Mesodermal cell (in vitro differentiated cells): Measurements from ENCODE around the gene CPLX3.

Experiments used
- H3K27ac ChIP-seq: 2 replicates; pipeline ENCODE4 v1.7.0; 2013; ENCODE audit warnings: mild to moderate bottlenecking, low read depth, low read length, moderate library complexity; ENCODE audit not compliant: severe bottlenecking
- H3K36me3 ChIP-seq: 2 replicates; pipeline ENCODE4 v1.7.1; 2013; ENCODE audit warnings: mild to moderate bottlenecking, low read length, moderate library complexity; ENCODE audit not compliant: control insufficient read depth, insufficient read depth
- H3K4me1 ChIP-seq: one replicate; pipeline ENCODE4 v1.7.1; 2013; ENCODE audit warnings: mild to moderate bottlenecking, low read length; ENCODE audit not compliant: insufficient read depth, control insufficient read depth, poor library complexity, severe bottlenecking
- H3K4me3 ChIP-seq: 2 replicates; pipeline ENCODE4 v1.7.0; 2013; ENCODE audit warnings: low read length, control low read depth, mild to moderate bottlenecking; ENCODE audit not compliant: insufficient read depth, poor library complexity, severe bottlenecking; ENCODE audit errors: extremely low read depth
- H3K9me3 ChIP-seq: 2 replicates; pipeline ENCODE4 v1.7.1; 2013; ENCODE audit warnings: mild to moderate bottlenecking, low read length, moderate library complexity; ENCODE audit not compliant: control insufficient read depth
- WGBS, 2 experiments: methylation state at CpG; one replicate each; pipeline ENCODE4 v1.1.5; 2013; ENCODE audit warnings: missing lambda C conversion rate in 2 of 2; ENCODE audit not compliant: insufficient coverage in 2 of 2; 5-methylcytosine and 5-hydroxymethylcytosine counted together

The CPLX3 gene

DNA sequence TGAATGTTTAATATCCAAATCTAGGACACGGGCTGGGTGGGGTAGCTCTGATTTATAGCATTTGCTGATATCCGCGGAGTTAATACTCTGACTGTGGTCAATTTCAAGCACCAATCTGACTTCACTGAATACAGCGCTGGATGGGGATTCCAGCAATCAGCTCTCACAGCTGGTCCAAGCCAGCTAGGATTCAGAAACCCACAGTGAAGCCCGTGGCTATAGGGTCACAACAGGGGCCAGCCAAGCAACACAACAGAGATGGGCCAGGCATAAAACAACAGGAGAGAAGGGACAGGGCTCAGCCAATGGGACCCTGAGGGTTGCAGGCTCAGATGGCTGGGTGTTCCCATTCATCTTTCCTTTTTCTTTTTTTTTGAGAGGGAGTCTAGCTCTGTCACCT lies 19.1 kb upstream of the CPLX3 start:
- Histone ChIP-seq H3K4me3 (no peak overlapping the region), H3K36me3 (peaks cover 23% of the 10 kb centered on the region), H3K27ac (no peak overlapping the region), H3K9me3 (no peaks in the 10 kb centered on the region), H3K4me1 (no peaks in the 10 kb centered on the region)
- 81 to 96% methylated on average over 4 of the region's 5 CpGs for WGBS, 2 experiments

DNA sequence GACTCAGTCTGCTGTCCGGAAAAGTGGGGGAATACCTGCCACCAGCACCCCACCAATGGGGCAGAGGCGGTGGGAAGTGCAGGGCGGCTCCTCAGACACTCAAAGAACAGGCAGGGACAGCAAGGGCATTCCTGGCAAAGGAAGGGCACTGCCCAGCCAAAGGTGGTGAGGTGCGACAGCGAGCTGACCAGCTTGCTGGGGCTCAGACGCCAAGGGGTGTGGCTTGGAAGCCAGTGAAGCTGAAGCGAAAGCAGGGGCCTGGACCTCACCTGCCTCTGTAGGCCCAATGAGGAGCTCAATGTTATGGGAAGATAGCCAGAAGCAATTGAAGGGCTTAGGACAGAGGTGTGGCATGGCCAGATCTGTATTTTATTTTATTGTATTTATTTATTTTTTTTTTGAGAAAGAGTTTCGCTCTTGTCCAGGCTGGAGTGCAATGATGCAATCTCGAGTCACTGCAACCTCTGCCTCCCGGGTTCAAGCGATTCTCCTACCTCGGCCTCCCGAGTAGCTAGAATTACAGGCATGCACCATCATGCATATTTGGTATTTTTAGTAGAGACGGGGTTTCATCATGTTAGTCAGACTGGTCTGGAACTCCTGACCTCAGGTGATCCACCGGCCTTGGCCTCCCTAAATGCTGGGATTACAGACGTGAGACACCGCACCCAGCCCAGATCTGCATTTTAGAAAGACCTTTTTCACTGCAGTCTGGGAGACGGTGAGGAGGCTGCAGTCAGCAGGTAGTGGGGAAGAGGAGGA lies 18.2 kb upstream of the CPLX3 start:
- Histone ChIP-seq H3K36me3 (peaks cover 14% of the 10 kb centered on the region), H3K9me3 (no peaks in the 10 kb centered on the region), H3K27ac (no peak overlapping the region), H3K4me3 (no peak overlapping the region), H3K4me1 (no peaks in the 10 kb centered on the region)
- WGBS, 2 experiments, result 93 to 94% methylated on average over 12 to 13 of the region's 18 CpGs

DNA sequence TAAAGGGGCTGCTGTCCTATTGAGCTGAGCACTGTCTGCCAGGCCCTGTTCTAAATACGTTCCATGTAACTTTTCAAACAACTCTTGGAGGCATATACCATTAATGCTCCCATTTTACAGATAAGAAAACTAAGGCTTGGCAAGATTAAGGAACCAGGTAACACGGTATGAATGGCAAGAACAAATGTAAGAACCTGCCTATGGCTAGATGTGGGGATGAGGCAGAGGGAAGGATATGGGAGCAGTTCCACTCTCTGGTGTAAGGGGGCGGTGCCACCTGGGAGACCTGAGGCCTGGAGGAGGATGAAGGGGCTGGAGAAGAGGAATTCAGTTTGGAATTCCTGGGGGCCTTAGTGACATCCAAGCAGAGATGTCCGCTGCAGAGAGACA lies 17.6 kb upstream of the CPLX3 start:
- Histone ChIP-seq H3K27ac (no peak overlapping the region), H3K4me1 (no peaks in the 10 kb centered on the region), H3K36me3 (peaks cover 8% of the 10 kb centered on the region), H3K4me3 (no peak overlapping the region), H3K9me3 (no peaks in the 10 kb centered on the region)
- 72 to 74% methylated on average over 3 of the region's 4 CpGs for WGBS, 2 experiments

DNA sequence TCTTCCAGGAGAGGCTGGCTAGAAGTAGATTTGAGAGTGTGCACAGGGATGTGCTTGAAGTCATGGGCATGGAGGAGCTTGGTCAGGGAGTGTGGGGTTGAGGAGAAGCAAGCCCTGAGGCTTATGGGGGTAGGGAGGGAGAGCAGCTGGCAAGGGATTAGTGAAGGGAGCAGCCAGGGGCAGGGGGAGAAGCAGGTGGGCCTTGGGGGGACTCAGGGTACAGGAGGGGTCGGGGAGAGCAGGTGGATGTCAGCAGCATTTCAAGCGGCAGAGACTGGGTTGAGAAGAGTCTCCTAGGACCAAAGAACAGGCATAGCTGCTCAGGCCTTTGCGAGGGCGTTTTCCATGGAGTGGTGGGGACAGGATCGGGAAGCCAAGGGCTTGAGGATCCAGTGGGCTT lies 17.2 kb upstream of the CPLX3 start:
- H3K9me3 ChIP-seq, result no peaks in the 10 kb centered on the region
- no peak overlapping the region for H3K27ac ChIP-seq
- peaks cover 4% of the 10 kb centered on the region for H3K36me3 ChIP-seq
- 88 to 90% methylated on average over 5 of the region's 5 CpGs for WGBS, 2 experiments
- H3K4me1 ChIP-seq, result no peaks in the 10 kb centered on the region
- H3K4me3 ChIP-seq, result no peak overlapping the region

DNA sequence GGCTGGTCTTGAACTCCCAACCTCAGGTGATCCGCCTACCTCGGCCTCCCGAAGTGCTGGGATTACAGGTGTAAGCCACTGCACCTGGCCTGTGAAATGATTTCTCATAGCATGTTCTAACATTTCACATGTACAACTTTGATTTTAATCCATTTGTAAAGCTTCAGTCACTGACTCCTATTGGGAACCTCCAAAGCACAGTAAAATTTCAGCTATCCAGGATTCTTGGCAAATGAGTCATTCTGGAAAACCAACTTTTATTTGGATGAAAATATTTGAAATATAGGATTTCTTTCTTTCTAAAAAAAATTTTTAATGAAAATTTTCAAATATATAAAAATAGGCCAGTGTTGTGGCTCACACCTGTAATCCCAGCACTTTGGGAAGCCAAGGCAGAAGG lies 16.5 kb upstream of the CPLX3 start:
- Histone ChIP-seq H3K4me1 (no peaks in the 10 kb centered on the region), H3K27ac (no peak overlapping the region), H3K36me3 (no peaks in the 10 kb centered on the region), H3K9me3 (no peaks in the 10 kb centered on the region), H3K4me3 (no peak overlapping the region)
- 92 to 100% methylated on average over 3 of the region's 3 CpGs for WGBS, 2 experiments

DNA sequence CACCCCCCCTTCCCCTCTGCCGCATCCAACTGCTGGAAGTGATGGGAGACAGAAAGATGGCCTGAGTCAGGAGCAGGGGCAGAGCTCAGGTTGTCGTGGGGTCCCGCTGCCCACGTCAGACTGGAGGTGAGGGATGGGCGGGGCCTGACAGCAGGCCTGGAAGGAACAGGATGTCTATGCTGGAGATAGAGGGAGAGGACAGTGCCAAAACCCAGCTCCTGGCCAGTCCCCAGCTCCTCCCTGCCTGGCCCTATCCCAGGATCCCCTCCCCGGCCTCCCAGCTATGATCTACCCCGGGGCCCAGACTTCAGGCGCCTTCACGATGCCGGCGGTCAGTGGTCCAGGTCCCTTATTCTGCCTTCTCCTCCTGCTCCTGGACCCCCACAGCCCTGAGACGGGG lies 13.9 kb upstream of the CPLX3 start, which contains the start of gene LMAN1L:
Gene LMAN1L (plus strand): TSS at position 303 of the 400 bp plus-strand sequence. CDS start 20 bp downstream, at position 323.
- H3K4me1 ChIP-seq, result peaks cover 5% of the 10 kb centered on the region
- 85 to 90% methylated on average over 7 to 9 of the region's 12 CpGs for WGBS, 2 experiments
- no peaks in the 10 kb centered on the region for H3K9me3 ChIP-seq
- no peak within 1 kb of the TSS for H3K4me3 ChIP-seq
- H3K36me3 ChIP-seq, result no peaks in the 10 kb centered on the region
- H3K27ac ChIP-seq, result no peak within 1 kb of the TSS

DNA sequence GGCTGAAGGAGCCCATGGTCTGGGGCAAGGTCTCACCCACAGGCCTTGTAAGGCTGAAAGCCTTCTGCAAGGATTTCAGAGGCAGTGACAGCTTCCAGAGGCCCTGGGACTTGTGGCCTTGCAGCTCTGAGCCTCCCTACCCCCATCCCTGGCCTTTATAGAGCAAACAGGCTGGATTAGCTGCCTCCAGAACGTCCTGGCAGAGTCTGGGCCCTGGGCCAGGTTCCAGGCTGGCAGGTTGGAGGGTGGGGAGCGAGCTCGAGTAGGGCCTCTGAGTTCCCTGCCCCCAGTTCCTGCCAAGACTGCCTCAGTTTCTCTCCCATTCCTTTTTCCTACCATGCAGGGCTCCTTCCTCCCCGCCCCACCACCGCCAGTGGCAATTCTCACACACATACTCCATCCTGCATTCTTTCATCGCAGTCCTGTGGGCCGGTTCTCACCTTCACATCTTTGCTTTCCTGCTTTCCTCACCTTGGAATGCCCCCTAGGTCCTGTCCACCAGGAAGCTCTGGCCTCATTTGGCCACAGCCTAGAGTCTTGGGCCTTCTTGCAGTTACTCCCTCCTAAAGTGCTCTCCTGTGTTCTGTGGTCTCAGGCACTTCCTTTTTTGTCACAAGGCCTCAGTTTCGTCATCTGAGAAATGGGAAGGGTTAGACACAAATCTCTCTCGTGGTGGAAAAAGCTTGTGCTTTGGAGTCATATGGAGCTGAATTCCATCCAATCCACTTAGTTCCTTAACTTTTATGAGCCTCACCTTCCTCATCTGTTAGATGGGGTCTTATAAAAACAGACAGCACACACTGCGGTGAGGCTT lies 11.1 kb upstream of the CPLX3 start:
- H3K4me3 ChIP-seq, result no peak overlapping the region
- no peaks in the 10 kb centered on the region for H3K9me3 ChIP-seq
- peaks cover 5% of the 10 kb centered on the region for H3K4me1 ChIP-seq
- H3K36me3 ChIP-seq, result no peaks in the 10 kb centered on the region
- 91 to 94% methylated on average over 5 to 9 of the region's 10 CpGs for WGBS, 2 experiments
- H3K27ac ChIP-seq, result no peak overlapping the region

DNA sequence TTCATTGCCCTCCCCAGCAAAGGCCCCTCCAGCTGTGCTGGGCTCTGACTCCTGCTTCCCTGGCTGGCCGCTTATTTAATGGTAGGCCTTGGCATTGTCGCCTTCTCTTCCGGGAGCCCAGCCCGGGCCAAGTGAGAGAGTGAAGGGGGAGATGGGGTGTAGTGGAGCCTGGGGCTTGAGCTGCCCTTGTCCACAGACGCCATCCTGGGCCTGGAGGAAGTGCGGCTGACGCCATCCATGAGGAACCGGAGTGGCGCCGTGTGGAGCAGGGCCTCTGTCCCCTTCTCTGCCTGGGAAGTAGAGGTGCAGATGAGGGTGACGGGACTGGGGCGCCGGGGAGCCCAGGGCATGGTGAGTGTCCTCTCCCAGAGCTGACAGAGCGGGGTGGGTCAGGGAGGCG lies 10.5 kb upstream of the CPLX3 start:
- Histone ChIP-seq H3K27ac (no peak overlapping the region), H3K9me3 (no peaks in the 10 kb centered on the region), H3K36me3 (no peaks in the 10 kb centered on the region), H3K4me1 (peaks cover 5% of the 10 kb centered on the region), H3K4me3 (no peak overlapping the region)
- 92 to 99% methylated on average over 11 to 12 of the region's 15 CpGs for WGBS, 2 experiments

DNA sequence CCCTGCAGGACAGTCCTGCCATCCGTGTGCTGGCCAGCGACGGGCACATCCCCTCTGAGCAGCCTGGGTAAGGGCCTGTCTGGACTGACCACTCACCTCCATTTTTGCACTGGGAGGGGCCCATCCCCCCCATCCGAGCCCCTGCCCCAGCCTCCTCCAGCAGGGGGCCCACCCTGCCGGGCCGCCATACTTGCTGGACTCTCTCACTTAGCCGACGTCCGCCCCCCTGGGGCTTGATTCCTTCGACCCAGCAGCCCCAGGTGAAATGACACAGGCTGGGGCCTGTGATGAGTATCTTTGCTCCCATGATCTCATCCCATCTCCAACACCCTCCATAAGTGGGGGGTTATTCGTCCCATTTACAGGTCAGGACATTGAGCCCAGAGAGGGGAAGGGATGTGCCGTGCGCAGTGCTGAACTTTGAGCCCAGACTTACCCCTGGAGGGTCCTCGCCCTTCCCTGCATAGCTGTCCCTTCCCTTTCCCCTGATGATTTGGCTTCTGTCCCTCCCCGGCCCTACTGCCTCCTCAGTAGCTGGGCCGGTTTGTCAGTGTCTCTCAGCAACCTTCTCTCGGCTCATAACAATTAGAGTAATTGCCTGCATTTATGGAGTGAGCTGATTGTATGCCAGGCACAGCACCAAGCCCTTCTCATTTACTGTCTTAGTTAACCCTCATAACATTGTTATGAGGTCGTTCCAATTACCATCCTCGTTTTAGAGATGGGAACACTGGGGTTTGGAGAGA lies 9.6 kb upstream of the CPLX3 start:
- H3K36me3 ChIP-seq, result no peaks in the 10 kb centered on the region
- H3K9me3 ChIP-seq, result no peaks in the 10 kb centered on the region
- peaks cover 9% of the 10 kb centered on the region for H3K4me1 ChIP-seq
- peak overlapping the region; percentile 23 for H3K27ac ChIP-seq
- 69 to 79% methylated on average over 6 to 14 of the region's 19 CpGs for WGBS, 2 experiments
- H3K4me3 ChIP-seq, result no peak overlapping the region

DNA sequence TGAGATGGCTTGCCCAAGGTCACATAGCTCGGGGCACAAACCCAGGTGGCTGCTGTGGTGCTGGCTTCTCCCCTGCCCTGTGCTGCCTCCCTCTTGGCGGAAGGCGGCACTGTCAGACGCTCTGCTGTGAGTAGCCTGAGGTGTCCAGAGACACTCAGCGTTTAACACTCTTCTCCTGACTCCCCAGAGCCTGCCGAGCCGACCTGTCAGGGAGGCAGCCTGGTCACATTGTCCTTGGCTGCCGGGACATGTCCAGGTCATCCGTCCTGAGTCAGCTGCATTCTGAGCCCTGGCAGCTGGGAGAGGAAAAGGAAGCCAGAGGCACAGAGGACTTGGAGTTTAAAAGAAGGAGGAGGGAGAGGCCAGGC lies 9.1 kb upstream of the CPLX3 start:
- Histone ChIP-seq H3K4me1 (peaks cover 9% of the 10 kb centered on the region), H3K4me3 (no peak overlapping the region), H3K9me3 (no peaks in the 10 kb centered on the region), H3K27ac (peak overlapping the region; percentile 23), H3K36me3 (no peaks in the 10 kb centered on the region)
- WGBS, 2 experiments, result 51 to 62% methylated on average over 7 of the region's 9 CpGs
